ENCODE results near the gene FXYD2.

GRCh38 chr11:117862753-117863152 is 38.2 kb upstream of the FXYD2 start:
- TF ChIP-seq CTCF (conservative IDR thresholded peaks at IDR 0.05) (no peak), ZFX (IDR thresholded peaks at IDR 0.05) (no peak)
